Measurements from ENCODE around the gene UNC5C.

Gene UNC5C

GRCh38 chr4:95548738-95549245 is at the start of gene UNC5C:
TSS of gene UNC5C (minus strand) at chr4:95548973.
- no peak for DNase-seq

- DNase-seq = no peak
Measured at GRCh38 chr4:95596676-95597075, 47.9 kb upstream of the UNC5C start.

- DNase-seq = no peak
Measured at GRCh38 chr4:95594629-95595028, 45.9 kb upstream of the UNC5C start.

GRCh38 chr4:95594013-95594412 is 45.2 kb upstream of the UNC5C start:
- no peak for DNase-seq

- no peak for DNase-seq
Measured at GRCh38 chr4:95591278-95591677, 42.5 kb upstream of the UNC5C start.

GRCh38 chr4:95590615-95591014 is 41.8 kb upstream of the UNC5C start:
- DNase-seq = no peak

- DNase-seq = no peak
Measured at GRCh38 chr4:95585016-95585695, 36.4 kb upstream of the UNC5C start.

GRCh38 chr4:95580226-95580625 is 31.5 kb upstream of the UNC5C start:
- no peak for DNase-seq

- DNase-seq = no peak
Measured at GRCh38 chr4:95572304-95572991, 23.7 kb upstream of the UNC5C start.

- no peak for DNase-seq
Measured at GRCh38 chr4:95571577-95571976, 22.8 kb upstream of the UNC5C start.

GRCh38 chr4:95563638-95564337 is 15.0 kb upstream of the UNC5C start:
- no peak for DNase-seq

- DNase-seq = no peak
Measured at GRCh38 chr4:95560774-95561173, 12.0 kb upstream of the UNC5C start.

- DNase-seq = no peak
Measured at GRCh38 chr4:95556207-95556859, 7.6 kb upstream of the UNC5C start.

- DNase-seq = no peak
Measured at GRCh38 chr4:95552942-95553550, 4.3 kb upstream of the UNC5C start.

GRCh38 chr4:95551653-95552052 is 2.9 kb upstream of the UNC5C start:
- DNase-seq = no peak

GRCh38 chr4:95550115-95550987 is 1.6 kb upstream of the UNC5C start:
- no peak for DNase-seq

GRCh38 chr4:95549246-95550114 is 707 bp upstream of the UNC5C start:
- DNase-seq = no peak

- no peak for DNase-seq
Measured at GRCh38 chr4:95547715-95548471, 880 bp downstream of the UNC5C start.

GRCh38 chr4:95546866-95547714 is 1.7 kb downstream of the UNC5C start:
- DNase-seq = no peak

Measured in DMS79 treated with DMSO at 0.1 percent for 48 hours (cell line).